Left ventricle myocardium inferior (tissue), 1 donor: ENCODE data around the gene FRMD3. TPM values are rescaled to one million over a fixed set of nuclear protein-coding genes. Genes with fewer than 3 reads are reported as not detected.

Experiments used
- DNase-seq: peaks from one replicate; pipeline ENCODE4 v3.0.0-alpha.2; 2020
- H3K27ac ChIP-seq: fragments of 200-600 bp; replicated peaks from 2 replicates; pipeline ENCODE4 v1.8.0; 2021
- H3K27me3 ChIP-seq: fragments of 200-600 bp; 2 replicates; pipeline ENCODE4 v1.8.0; 2021; ENCODE audit warnings: low read depth
- H3K36me3 ChIP-seq: fragments of 200-600 bp; 2 replicates; pipeline ENCODE4 v1.8.0; 2021
- H3K4me1 ChIP-seq: fragments of 200-600 bp; 2 replicates; pipeline ENCODE4 v1.8.0; 2021
- H3K4me3 ChIP-seq: fragments of 200-600 bp; 2 replicates; pipeline ENCODE4 v1.8.0; 2021; ENCODE audit warnings: mild to moderate bottlenecking, moderate library complexity
- H3K9me3 ChIP-seq: fragments of 200-600 bp; replicated peaks from 2 replicates; pipeline ENCODE4 v1.8.0; 2021
- CTCF ChIP-seq: fragments of 200-600 bp; IDR thresholded peaks from 2 replicates; pipeline ENCODE4 v1.8.0; 2021; ENCODE audit warnings: antibody characterized with exemption, mild to moderate bottlenecking, borderline replicate concordance
- intact Hi-C: fragments of 100-400 bp; cut with micrococcal nuclease; formaldehyde crosslinking; loops from one replicate; pipeline ENCODE4 v1.11.0; 2022
- total RNA-seq: library from RNA; stranded (reverse); fragmentation: NEBNext Ultra II Directional; extraction: Animal tissue kit (Norgen Biotek cat#: 25700); gene quantifications from one replicate; pipeline ENCODE4 v1.2.1, GENCODE V29; 2021
- donor health status: DM: no; HTN: yes; CAD: no; lungs with severe emphysema.

Gene FRMD3
- total RNA-seq, 1 donor from 2014 or later = 131 TPM

DNA sequence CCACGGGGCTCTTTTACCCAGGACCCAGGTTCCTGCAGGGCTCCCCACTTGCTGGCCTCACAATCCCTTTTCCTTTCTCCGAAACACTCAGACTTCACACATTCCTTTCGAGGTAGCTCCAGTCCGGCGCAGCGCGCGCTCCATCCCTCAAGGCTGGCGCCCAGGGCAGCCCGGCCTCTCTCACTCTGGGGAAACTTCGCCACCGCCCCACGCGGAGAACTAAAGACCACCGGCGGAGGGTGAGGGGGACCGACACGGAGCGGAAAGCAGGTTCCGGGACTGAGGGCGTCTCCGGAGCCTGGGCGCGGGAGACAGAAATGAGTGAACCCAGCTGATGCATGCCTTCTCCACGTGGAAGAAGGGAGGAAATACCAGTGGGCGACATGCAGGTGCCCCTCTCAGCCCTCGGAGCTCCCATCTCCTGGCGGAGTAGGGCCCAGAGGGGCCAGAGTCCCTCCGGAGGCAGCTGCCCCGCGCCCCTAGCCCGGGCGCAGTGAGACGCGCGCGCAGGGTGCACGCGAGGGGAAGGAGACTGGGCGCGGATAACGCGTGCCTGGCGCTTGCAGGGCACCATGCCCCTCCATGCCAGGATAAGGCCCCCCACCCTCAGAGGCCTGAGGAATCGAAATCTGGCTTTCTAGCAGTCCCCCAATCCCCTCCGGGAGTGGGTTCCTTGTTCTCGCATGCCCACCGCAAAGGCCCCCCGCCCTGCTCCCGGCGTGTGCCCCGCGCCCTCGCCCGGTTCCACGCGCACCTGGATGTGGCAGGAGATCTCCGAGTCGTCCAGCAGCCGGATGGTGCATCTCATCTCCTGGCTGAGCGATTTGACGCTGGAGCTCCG, 650 bp downstream of the FRMD3 start:
- H3K27me3 ChIP-seq = peaks cover 6% of the 10 kb centered on the region
- no peaks in the 10 kb centered on the region for H3K36me3 ChIP-seq
- intact Hi-C loops = no loop called here
- H3K4me1 ChIP-seq = peaks cover 32% of the 10 kb centered on the region
- H3K9me3 ChIP-seq = peaks cover 4% of the 10 kb centered on the region
- peak overlapping the region; percentile 90 for H3K4me3 ChIP-seq
- DNase-seq = peak; percentile 26
- no peak for TF ChIP-seq CTCF
- H3K27ac ChIP-seq = peak overlapping the region; percentile 94

- H3K27ac ChIP-seq = peak overlapping the region; percentile 94
- intact Hi-C loops = no loop called here
- H3K9me3 ChIP-seq = no peaks in the 10 kb centered on the region
- TF ChIP-seq CTCF = no peak
- H3K36me3 ChIP-seq = no peaks in the 10 kb centered on the region
- peak overlapping the region; percentile 90 for H3K4me3 ChIP-seq
- DNase-seq = no peak
- peaks cover 6% of the 10 kb centered on the region for H3K27me3 ChIP-seq
- H3K4me1 ChIP-seq = peaks cover 32% of the 10 kb centered on the region
These were observed 1.9 kb downstream of the FRMD3 start for GRCh38 chr9:83536332-83536731.

DNA sequence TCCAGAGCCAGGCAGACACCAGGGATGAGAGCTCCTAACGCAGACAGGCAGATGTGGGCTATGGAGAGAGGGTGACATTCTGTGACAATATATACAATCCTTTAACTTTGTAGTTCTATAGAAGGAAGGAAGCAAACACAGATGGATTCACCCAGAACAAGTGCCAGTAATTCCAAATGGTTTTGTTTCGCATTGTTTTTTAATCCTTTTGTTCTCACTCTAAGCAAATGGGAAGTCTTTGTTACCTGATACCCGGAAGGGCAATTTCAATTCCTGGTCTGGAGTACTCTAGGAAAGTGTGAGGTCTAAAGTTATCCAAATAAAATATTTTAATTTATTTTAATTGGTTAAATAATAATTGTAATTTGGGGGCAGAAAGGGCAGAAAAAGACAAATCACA, 2.5 kb downstream of the FRMD3 start:
- intact Hi-C loops = no loop called here
- no peak for TF ChIP-seq CTCF
- peak overlapping the region; percentile 90 for H3K4me3 ChIP-seq

GRCh38 chr9:83533296-83533695, 4.9 kb downstream of the FRMD3 start:
- Histone ChIP-seq H3K27ac (no peak overlapping the region), H3K9me3 (peaks cover 3% of the 10 kb centered on the region), H3K27me3 (peaks cover 6% of the 10 kb centered on the region), H3K4me3 (no peak overlapping the region), H3K4me1 (peaks cover 21% of the 10 kb centered on the region), H3K36me3 (no peaks in the 10 kb centered on the region)
- DNase-seq = no peak
- no peak for TF ChIP-seq CTCF
- intact Hi-C loops = no loop called here

More for the DNA sequence above, 2.5 kb downstream of the FRMD3 start:
- DNase-seq = no peak
- peaks cover 32% of the 10 kb centered on the region for H3K4me1 ChIP-seq
- H3K36me3 ChIP-seq = no peaks in the 10 kb centered on the region
- H3K9me3 ChIP-seq = no peaks in the 10 kb centered on the region
- peaks cover 6% of the 10 kb centered on the region for H3K27me3 ChIP-seq
- H3K27ac ChIP-seq = peak overlapping the region; percentile 94

DNA sequence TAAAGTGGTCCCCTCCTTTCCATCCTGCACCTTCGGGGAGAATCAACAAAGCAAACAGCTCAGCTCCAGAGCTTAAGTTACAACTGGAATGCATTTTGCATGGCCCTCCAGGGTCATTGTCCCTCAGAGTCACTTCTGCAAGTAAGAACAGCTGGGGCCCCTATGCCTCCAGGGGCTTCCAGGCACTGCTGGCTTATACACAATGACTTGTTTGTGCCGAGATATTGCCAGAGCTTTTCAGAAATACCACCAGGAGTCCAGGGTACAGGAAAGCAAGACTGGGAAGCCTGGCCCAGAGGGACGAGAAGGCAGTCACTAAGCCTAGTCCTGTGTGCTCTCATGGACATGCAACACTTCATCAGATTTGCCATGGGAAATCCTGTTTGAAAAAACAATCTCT, 11.3 kb downstream of the FRMD3 start:
- Histone ChIP-seq H3K4me1 (peaks cover 6% of the 10 kb centered on the region), H3K36me3 (no peaks in the 10 kb centered on the region), H3K27ac (peak overlapping the region; percentile 9)

More for the DNA sequence above, 11.3 kb downstream of the FRMD3 start:
- Histone ChIP-seq H3K4me3 (no peak overlapping the region), H3K9me3 (peaks cover 3% of the 10 kb centered on the region), H3K27me3 (no peaks in the 10 kb centered on the region)
- TF ChIP-seq CTCF = no peak
- no peak for DNase-seq
- intact Hi-C loops = no loop called here
